CD14-positive monocyte (primary cell): ENCODE data around the gene AKAP8L. TPM values are rescaled to one million over a fixed set of nuclear protein-coding genes. Genes with fewer than 3 reads are reported as not detected.

Source experiments
- DNase-seq, 3 donors: peaks; one replicate each; pipeline ENCODE4 v3.0.0-alpha.2; 2011 to 2022
- H2AFZ ChIP-seq: 2 replicates; pipeline ENCODE4 v1.6.0; 2012; ENCODE audit warnings: mild to moderate bottlenecking, low read depth, low read length, inconsistent platforms; ENCODE audit not compliant: insufficient read depth, poor library complexity, severe bottlenecking
- H3K27ac ChIP-seq, 2 donors: 1 replicate in 1 of 2; 2 replicates in 1 of 2; pipeline ENCODE4 v1.5.1; 2012 to 2013; ENCODE audit warnings: low read length in 2 of 2, control low read depth in 1 of 2, inconsistent platforms in 1 of 2, low read depth in 1 of 2, mild to moderate bottlenecking in 1 of 2
- H3K27me3 ChIP-seq, 2 donors: one replicate each; pipeline versions ENCODE4 v1.6.0 to v1.6.1; 2011 to 2013; ENCODE audit warnings: low read length in 2 of 2; ENCODE audit not compliant: control insufficient read depth in 2 of 2, insufficient read depth in 2 of 2
- H3K36me3 ChIP-seq, 2 donors: replicated peaks in 1 of 2; 1 replicate in 1 of 2; 2 replicates in 1 of 2; pipeline versions ENCODE4 v1.5.1 to v1.6.1; 2012 to 2013; ENCODE audit warnings: low read length in 2 of 2, control low read depth in 1 of 2, inconsistent platforms in 1 of 2, mild to moderate bottlenecking in 1 of 2; ENCODE audit not compliant: insufficient read depth in 2 of 2, control insufficient read depth in 1 of 2
- H3K4me1 ChIP-seq, 2 donors: 1 replicate in 1 of 2; 2 replicates in 1 of 2; pipeline versions ENCODE4 v1.5.1 to v1.6.1; 2012 to 2013; ENCODE audit warnings: low read length in 2 of 2, control low read depth in 1 of 2, inconsistent platforms in 1 of 2, mild to moderate bottlenecking in 1 of 2, moderate library complexity in 1 of 2; ENCODE audit not compliant: insufficient read depth in 2 of 2, control insufficient read depth in 1 of 2
- H3K4me2 ChIP-seq: replicated peaks from 2 replicates; pipeline ENCODE3; 2012; ENCODE audit warnings: low read length, moderate library complexity, mild to moderate bottlenecking; ENCODE audit not compliant: poor library complexity, severe bottlenecking; ENCODE audit errors: extremely low read depth
- H3K4me3 ChIP-seq, 3 experiments: fragments of 200-600 bp in 1 of 3; sonication (generic) in 1 of 3; replicated peaks in 1 of 3; 1 replicate in 2 of 3; 2 replicates in 1 of 3; pipeline ENCODE4 v1.5.1; 2011 to 2013; ENCODE audit warnings: low read length in 3 of 3, mild to moderate bottlenecking in 3 of 3, control low read depth in 2 of 3, low read depth in 2 of 3, inconsistent platforms in 1 of 3, moderate library complexity in 1 of 3
- H3K79me2 ChIP-seq: 2 replicates; pipeline ENCODE4 v1.6.0; 2012; ENCODE audit warnings: mild to moderate bottlenecking, control low read depth, inconsistent platforms, low read length, moderate library complexity; ENCODE audit not compliant: insufficient read depth
- H3K9ac ChIP-seq: 2 replicates; pipeline ENCODE4 v1.6.0; 2017; ENCODE audit warnings: low read length, mild to moderate bottlenecking; ENCODE audit not compliant: insufficient read depth, poor library complexity, severe bottlenecking
- H3K9me3 ChIP-seq, 2 donors: replicated peaks in 1 of 2; 1 replicate in 1 of 2; 2 replicates in 1 of 2; pipeline versions ENCODE4 v1.5.1 to v1.6.1; 2012 to 2013; ENCODE audit warnings: low read length in 2 of 2, control low read depth in 1 of 2; ENCODE audit not compliant: control insufficient read depth in 1 of 2, insufficient read depth in 1 of 2
- H4K20me1 ChIP-seq: 2 replicates; pipeline ENCODE4 v1.6.0; 2012; ENCODE audit warnings: mild to moderate bottlenecking, low read length, control low read depth, moderate library complexity; ENCODE audit not compliant: insufficient read depth
- H3K27ac Mint-ChIP-seq, 7 donors: one replicate each; pipeline ENCODE4 v1.8.0; 2020; ENCODE audit warnings: mild to moderate bottlenecking in 7 of 7, mixed read lengths in 7 of 7, moderate library complexity in 6 of 7, inconsistent platforms in 2 of 7
- H3K27me3 Mint-ChIP-seq, 3 donors: one replicate each; pipeline ENCODE4 v1.8.0; 2021 to 2022; ENCODE audit warnings: low read depth in 3 of 3, mild to moderate bottlenecking in 3 of 3, mixed read lengths in 3 of 3, moderate library complexity in 3 of 3, inconsistent platforms in 1 of 3
- H3K36me3 Mint-ChIP-seq, 2 donors: one replicate each; pipeline ENCODE4 v1.8.0; 2020; ENCODE audit warnings: mixed read lengths in 2 of 2, inconsistent platforms in 1 of 2, mild to moderate bottlenecking in 1 of 2
- H3K4me1 Mint-ChIP-seq: one replicate; pipeline ENCODE4 v1.8.0; 2020; ENCODE audit warnings: mild to moderate bottlenecking, mixed read lengths
- H3K4me3 Mint-ChIP-seq, 2 donors: one replicate each; pipeline ENCODE4 v1.8.0; 2020; ENCODE audit warnings: mild to moderate bottlenecking in 2 of 2, mixed read lengths in 2 of 2, moderate library complexity in 1 of 2
- H3K9me3 Mint-ChIP-seq, 7 donors: one replicate each; pipeline ENCODE4 v1.8.0; 2020 to 2022; ENCODE audit warnings: mixed read lengths in 7 of 7, mild to moderate bottlenecking in 6 of 7, moderate library complexity in 6 of 7, inconsistent platforms in 2 of 7
- WGBS: methylation state at CpG from one replicate; pipeline ENCODE4 v1.1.5; 2013; ENCODE audit warnings: missing lambda C conversion rate; ENCODE audit not compliant: insufficient coverage; 5-methylcytosine and 5-hydroxymethylcytosine counted together
- intact Hi-C, 2 donors: fragments of 100-400 bp; cut with micrococcal nuclease; formaldehyde crosslinking; loops; one replicate each; pipeline versions ENCODE4 v1.15.0 to v1.15.1; 2023
- polyA plus RNA-seq, 3 donors: library from polyadenylated mRNA; depleted of rRNA in 1 of 3; unstranded in 2 of 3; stranded (reverse) in 1 of 3; fragments of 300-500 nt in 2 of 3; fragments of >200 nt in 1 of 3; fragmentation: Illumina TruSeq in 2 of 3; gene quantifications; 1 replicate in 2 of 3; 2 replicates in 1 of 3; pipeline ENCODE4 v1.2.3, GENCODE V29; 2012 to 2021
- TF ChIP-seq, protein P1 (sequence below): fragments of 200-600 bp; IDR thresholded peaks from one replicate; pipeline ENCODE4 v1.8.0; 2022; ENCODE audit warnings: antibody characterized with exemption, mild to moderate bottlenecking

Gene AKAP8L
- polyA plus RNA-seq, 3 donors = 21.4 to 103 (median 39.0) TPM

DNA sequence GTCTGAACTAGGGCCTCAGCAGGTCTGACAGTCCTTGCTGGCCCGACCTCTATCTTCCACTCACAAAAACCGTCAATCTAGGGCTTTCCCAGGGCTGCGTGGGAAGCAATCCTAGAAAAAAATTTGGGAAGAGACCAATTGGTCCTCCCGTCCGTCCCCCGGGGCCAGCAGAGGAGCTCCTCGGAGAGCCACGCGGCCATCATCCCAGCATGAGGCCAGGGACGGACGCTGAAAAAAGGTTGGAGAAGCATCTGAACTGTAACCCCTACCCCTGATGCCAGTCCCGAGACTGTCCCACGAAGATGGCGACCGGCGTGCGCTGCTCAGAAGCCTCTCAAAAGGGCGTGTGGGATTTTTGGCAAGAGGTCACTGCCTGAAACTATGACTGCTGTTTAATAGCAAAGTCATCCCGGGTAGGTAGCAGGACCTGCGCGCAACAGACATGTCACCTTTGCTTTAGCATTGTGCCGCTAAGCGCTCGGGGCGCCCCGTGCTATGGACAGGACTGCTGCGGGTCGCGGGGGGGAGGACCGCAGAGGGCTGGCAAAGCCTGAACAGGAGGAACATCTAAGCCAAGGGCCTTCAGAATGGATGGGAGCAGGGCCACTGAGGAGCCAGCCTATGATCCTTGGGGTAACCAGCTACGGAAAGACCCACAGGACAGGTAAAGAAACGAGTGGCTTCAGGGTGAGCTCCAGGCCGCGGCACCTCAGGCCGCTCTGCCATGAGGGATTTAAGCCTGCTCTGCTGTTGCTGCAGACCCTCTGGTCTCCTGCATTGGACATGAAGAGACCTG, 49.8 kb downstream of the AKAP8L start:
- Histone ChIP-seq H3K9me3 (no peaks in the 10 kb centered on the region), H3K27me3 (no peaks in the 10 kb centered on the region), H4K20me1 (peaks cover 60% of the 10 kb centered on the region), H3K79me2 (peaks cover 21% of the 10 kb centered on the region), H3K4me2 (no peak overlapping the region), H3K27ac (no peak overlapping the region), H3K4me3 (no peak overlapping the region), H3K36me3 (peaks cover 83 to 96% of the 10 kb centered on the region in 2 donors), H3K4me1 (no peaks in the 10 kb centered on the region), H3K9ac (no peak overlapping the region), H2AFZ (no peak overlapping the region)
- Mint-ChIP-seq H3K4me1 (no peaks in the 10 kb centered on the region), H3K36me3 (peaks cover 79 to 98% of the 10 kb centered on the region in 2 donors), H3K27me3 (peaks cover 0 to 3% (median 0%) of the 10 kb centered on the region in 3 donors), H3K9me3 (no peaks in the 10 kb centered on the region), H3K4me3 (no peak overlapping the region), H3K27ac (peak overlapping the region in 2 of 7 donors; percentile 13 to 57)
- intact Hi-C loops = no loop called here
- TF ChIP-seq, protein P1, sequence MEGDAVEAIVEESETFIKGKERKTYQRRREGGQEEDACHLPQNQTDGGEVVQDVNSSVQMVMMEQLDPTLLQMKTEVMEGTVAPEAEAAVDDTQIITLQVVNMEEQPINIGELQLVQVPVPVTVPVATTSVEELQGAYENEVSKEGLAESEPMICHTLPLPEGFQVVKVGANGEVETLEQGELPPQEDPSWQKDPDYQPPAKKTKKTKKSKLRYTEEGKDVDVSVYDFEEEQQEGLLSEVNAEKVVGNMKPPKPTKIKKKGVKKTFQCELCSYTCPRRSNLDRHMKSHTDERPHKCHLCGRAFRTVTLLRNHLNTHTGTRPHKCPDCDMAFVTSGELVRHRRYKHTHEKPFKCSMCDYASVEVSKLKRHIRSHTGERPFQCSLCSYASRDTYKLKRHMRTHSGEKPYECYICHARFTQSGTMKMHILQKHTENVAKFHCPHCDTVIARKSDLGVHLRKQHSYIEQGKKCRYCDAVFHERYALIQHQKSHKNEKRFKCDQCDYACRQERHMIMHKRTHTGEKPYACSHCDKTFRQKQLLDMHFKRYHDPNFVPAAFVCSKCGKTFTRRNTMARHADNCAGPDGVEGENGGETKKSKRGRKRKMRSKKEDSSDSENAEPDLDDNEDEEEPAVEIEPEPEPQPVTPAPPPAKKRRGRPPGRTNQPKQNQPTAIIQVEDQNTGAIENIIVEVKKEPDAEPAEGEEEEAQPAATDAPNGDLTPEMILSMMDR = no peak
- 98% methylated on average over 34 of the region's 35 CpGs for WGBS
- no peak for DNase-seq

DNA sequence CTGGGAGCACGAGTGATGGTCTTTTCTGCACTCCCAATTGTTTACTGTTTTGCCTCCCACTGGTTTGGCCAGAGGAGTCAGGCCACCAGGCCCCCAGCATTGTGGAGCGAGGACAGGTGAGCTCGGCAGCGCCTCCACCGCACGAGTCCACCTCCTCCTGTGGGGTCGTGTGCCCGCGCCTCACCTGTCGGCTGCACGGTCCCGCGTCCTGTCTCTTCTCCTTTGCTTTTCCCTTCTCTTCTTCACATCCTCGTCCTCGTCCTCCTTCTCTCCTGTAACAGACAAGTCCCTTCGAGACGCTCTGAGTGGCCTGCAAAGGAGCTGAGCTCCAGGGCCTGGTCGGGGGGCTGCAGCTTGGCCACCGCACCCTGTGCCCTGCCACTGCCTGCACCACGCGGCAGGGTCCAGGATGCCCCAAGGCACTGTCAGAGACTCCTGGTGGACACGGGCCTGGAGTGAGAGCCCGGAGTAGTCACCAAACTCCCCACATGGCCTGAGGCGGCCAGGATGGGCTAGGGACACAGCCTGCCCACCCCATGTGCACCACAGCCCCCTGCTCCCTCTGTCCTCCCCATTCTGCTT, 50.6 kb downstream of the AKAP8L start:
- peak overlapping the region in 4 of 7 donors; percentile 30 to 74 (median 50) for H3K27ac Mint-ChIP-seq
- Histone ChIP-seq H3K4me2 (no peak overlapping the region), H3K9ac (no peak overlapping the region), H3K4me3 (no peak overlapping the region), H3K9me3 (no peaks in the 10 kb centered on the region), H4K20me1 (peaks cover 51% of the 10 kb centered on the region), H2AFZ (no peak overlapping the region), H3K27me3 (no peaks in the 10 kb centered on the region), H3K4me1 (no peaks in the 10 kb centered on the region), H3K36me3 (peaks cover 75 to 87% of the 10 kb centered on the region in 2 donors), H3K27ac (no peak overlapping the region), H3K79me2 (peaks cover 12% of the 10 kb centered on the region)
- H3K4me1 Mint-ChIP-seq = no peaks in the 10 kb centered on the region
- intact Hi-C loops = no loop called here
- peaks cover 0 to 2% (median 0%) of the 10 kb centered on the region in 3 donors for H3K27me3 Mint-ChIP-seq
- H3K36me3 Mint-ChIP-seq = peaks cover 75 to 95% of the 10 kb centered on the region in 2 donors
- WGBS = 99% methylated on average over 24 of the region's 24 CpGs
- no peaks in the 10 kb centered on the region for H3K9me3 Mint-ChIP-seq
- H3K4me3 Mint-ChIP-seq = no peak overlapping the region
- TF ChIP-seq, protein P1 = no peak
- DNase-seq = no peak
